ENCODE results near the gene ZMAT3. TPM values are rescaled to one million over a fixed set of nuclear protein-coding genes. Genes with fewer than 3 reads are reported as not detected.
"Not testable (repeated sequence)": the region's sequence is repeated elsewhere in the genome, so short reads cannot be mapped to it uniquely, and the experiment has no call there.

The ZMAT3 gene
- total RNA-seq, 4 donors from 2014 or later = 8.3 to 11.7 (median 10.0) TPM

GRCh38 chr3:179046497-179047353 lies 24.9 kb downstream of the ZMAT3 start:
- no peaks in the 10 kb centered on the region for H3K9me3 ChIP-seq
- no peak overlapping the region for H3K4me3 ChIP-seq
- H3K27ac ChIP-seq = peak overlapping the region in 1 of 4 donors; percentile 55
- peak in 1 of 3 donors; percentile 34 for DNase-seq
- H3K27me3 ChIP-seq = no peaks in the 10 kb centered on the region
- H3K4me1 ChIP-seq = peaks cover 0 to 10% (median 9%) of the 10 kb centered on the region in 4 donors
- TF ChIP-seq POLR2A (IDR thresholded peaks at IDR 0.05) = no peak
- TF ChIP-seq, protein P1, sequence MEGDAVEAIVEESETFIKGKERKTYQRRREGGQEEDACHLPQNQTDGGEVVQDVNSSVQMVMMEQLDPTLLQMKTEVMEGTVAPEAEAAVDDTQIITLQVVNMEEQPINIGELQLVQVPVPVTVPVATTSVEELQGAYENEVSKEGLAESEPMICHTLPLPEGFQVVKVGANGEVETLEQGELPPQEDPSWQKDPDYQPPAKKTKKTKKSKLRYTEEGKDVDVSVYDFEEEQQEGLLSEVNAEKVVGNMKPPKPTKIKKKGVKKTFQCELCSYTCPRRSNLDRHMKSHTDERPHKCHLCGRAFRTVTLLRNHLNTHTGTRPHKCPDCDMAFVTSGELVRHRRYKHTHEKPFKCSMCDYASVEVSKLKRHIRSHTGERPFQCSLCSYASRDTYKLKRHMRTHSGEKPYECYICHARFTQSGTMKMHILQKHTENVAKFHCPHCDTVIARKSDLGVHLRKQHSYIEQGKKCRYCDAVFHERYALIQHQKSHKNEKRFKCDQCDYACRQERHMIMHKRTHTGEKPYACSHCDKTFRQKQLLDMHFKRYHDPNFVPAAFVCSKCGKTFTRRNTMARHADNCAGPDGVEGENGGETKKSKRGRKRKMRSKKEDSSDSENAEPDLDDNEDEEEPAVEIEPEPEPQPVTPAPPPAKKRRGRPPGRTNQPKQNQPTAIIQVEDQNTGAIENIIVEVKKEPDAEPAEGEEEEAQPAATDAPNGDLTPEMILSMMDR (IDR thresholded peaks at IDR 0.05) = no peak
- no peaks in the 10 kb centered on the region for H3K36me3 ChIP-seq

DNA sequence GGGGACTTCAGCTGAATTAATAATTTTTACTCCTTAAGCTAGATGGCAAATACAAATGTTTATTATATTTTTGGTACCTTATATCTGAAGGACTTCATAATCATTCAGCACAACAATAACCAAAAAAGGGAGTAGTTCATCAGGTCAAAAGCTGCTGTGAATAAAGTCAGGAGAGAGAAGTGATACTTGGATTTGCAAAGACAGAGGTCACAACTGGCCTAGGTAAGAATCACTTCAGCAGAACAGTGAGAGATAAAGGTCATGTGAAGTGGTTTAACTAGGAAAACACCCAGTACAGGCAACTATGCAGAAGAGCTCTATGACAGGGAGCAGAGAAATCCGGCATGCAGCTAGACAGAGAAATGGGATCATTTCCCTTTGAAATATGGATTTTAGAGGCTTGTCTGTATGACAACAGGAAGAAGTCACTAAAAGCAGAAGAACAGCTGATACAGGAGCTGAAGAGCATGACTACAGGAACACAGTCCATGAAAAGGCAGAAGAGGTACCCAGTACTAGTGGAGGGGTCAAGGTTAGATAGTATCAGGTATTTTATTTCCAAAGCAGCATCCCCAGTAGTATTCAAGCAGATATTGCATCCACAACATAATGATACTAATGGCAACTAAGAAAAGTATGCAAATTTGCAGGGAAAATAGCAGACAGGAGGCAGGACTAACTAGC lies 25.7 kb downstream of the ZMAT3 start:
- peaks cover 0 to 10% (median 9%) of the 10 kb centered on the region in 4 donors for H3K4me1 ChIP-seq
- peak overlapping the region in 1 of 4 donors; percentile 55 for H3K27ac ChIP-seq
- no peaks in the 10 kb centered on the region for H3K9me3 ChIP-seq
- no peaks in the 10 kb centered on the region for H3K27me3 ChIP-seq
- no peak for TF ChIP-seq POLR2A (IDR thresholded peaks at IDR 0.05)
- TF ChIP-seq, protein P1 (IDR thresholded peaks at IDR 0.05) = no peak
- H3K4me3 ChIP-seq = no peak overlapping the region
- DNase-seq = no peak
- H3K36me3 ChIP-seq = no peaks in the 10 kb centered on the region

GRCh38 chr3:179038899-179039251 lies 32.7 kb downstream of the ZMAT3 start:
- not testable (repeated sequence) for H3K27me3 ChIP-seq, H3K36me3 ChIP-seq, H3K4me3 ChIP-seq, H3K9me3 ChIP-seq, H3K4me1 ChIP-seq, H3K27ac ChIP-seq, DNase-seq

DNA sequence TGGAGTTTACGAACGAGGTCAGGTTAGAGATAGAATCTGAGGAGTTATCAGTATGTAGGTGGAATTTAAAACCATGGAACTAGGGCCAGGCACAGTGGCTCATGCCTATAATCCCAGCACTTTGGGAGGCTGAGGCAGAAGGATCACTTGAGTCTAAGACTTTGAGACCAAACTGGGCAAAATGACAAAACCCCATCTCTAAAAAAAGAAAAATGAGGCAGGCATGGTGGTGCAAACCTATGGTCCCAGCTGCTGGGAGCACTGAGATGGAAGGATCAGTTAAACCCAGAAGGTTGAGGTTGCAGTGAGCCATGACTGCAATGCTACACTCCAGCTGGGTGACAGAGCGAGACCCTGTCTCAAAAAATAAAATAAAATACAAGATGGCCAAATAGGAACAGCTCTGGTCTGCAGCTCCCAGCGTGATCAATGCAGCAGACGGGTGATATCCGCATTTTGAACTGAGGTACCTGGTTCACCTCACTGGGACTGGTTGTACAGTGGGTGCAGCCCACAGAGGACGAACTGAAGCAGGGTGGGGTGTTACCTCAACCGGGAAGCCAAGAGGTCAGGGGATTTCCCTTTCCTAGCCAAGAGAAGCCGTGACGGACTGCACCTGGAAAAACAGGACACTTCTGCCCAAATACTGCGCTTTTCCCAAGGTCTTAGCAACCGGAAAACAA lies 33.3 kb downstream of the ZMAT3 start:
- H3K9me3 ChIP-seq = no peaks in the 10 kb centered on the region
- no peaks in the 10 kb centered on the region for H3K36me3 ChIP-seq
- no peaks in the 10 kb centered on the region for H3K27me3 ChIP-seq
- no peaks in the 10 kb centered on the region for H3K4me1 ChIP-seq
- no peak overlapping the region for H3K4me3 ChIP-seq
- no peak overlapping the region for H3K27ac ChIP-seq
- TF ChIP-seq, protein P1 (IDR thresholded peaks at IDR 0.05) = no peak
- TF ChIP-seq POLR2A (IDR thresholded peaks at IDR 0.05) = no peak
- no peak for DNase-seq

- TF ChIP-seq, protein P1 (IDR thresholded peaks at IDR 0.05) = no peak
- no peak for TF ChIP-seq POLR2A (IDR thresholded peaks at IDR 0.05)
- Histone ChIP-seq H3K9me3 (no peaks in the 10 kb centered on the region), H3K27me3 (no peaks in the 10 kb centered on the region), H3K4me3 (no peak overlapping the region), H3K36me3 (no peaks in the 10 kb centered on the region), H3K4me1 (no peaks in the 10 kb centered on the region), H3K27ac (peak overlapping the region in 1 of 4 donors; percentile 19)
- peak in 2 of 3 donors; percentile 32 to 59 for DNase-seq
Observed at GRCh38 chr3:179037351-179037750, 34.3 kb downstream of the ZMAT3 start.

All from Peyer's patch (tissue), 4 donors.